AG09309 (cell line): ENCODE measurements around the gene MLC1.

Experiments used
- DNase-seq: peaks from one replicate; pipeline ENCODE4 v3.0.0-alpha.2; 2010; ENCODE audit warnings: low read depth
- H3K4me3 ChIP-seq: 2 replicates; pipeline ENCODE4 v1.5.1; 2011; ENCODE audit warnings: mild to moderate bottlenecking, low read depth, low read length, moderate library complexity; ENCODE audit not compliant: control insufficient read depth
- TF ChIP-seq, protein P1 (sequence below): IDR thresholded peaks from 2 replicates; pipeline ENCODE4 v1.5.1; 2011; ENCODE audit warnings: mild to moderate bottlenecking, low read depth, low read length, inconsistent platforms; ENCODE audit not compliant: insufficient read depth, control insufficient read depth; ENCODE audit errors: missing control alignments

The MLC1 gene

DNA sequence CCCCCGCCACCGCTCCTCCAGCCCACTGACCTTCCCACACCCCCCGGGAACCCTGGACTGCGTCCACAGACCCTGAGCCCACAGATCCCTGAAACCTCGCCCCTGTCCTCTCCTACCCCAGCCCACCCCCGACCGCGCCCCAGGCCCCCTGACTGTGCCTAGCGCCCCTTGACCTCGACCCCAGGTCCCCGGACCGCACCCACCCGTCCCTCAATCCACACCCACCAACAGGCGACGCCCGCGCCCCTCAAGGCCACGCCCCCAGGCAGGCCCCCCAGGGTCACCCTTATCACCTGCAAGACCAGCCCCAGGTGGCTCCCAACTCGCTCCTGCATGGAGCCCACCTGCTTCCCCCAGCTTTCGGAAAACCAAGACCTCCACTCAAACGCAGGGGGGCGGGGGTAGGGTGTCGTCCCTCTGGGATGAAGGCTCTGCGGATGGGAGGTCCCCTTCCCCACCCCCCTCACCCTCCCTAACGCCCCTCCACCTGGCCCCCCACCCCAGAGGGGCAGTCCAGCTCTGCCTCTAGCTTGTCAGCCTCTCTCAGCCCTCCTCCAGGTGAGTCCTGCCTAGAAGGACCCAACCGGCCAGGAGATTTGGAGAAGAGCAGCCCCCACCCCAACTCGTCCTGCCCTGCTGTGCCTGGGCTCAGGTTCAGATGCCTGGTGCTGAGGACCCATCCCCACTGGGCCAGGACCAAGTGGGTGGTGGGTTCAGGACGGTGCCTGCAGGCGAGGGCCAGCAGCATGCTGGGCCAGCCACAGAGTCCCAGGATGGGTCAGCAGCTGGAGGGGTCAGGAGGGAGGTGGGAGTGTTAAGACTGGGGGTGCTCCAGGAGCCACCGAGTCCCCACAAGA is 69.5 kb downstream of the MLC1 start:
- no peak for DNase-seq
- TF ChIP-seq, protein P1, sequence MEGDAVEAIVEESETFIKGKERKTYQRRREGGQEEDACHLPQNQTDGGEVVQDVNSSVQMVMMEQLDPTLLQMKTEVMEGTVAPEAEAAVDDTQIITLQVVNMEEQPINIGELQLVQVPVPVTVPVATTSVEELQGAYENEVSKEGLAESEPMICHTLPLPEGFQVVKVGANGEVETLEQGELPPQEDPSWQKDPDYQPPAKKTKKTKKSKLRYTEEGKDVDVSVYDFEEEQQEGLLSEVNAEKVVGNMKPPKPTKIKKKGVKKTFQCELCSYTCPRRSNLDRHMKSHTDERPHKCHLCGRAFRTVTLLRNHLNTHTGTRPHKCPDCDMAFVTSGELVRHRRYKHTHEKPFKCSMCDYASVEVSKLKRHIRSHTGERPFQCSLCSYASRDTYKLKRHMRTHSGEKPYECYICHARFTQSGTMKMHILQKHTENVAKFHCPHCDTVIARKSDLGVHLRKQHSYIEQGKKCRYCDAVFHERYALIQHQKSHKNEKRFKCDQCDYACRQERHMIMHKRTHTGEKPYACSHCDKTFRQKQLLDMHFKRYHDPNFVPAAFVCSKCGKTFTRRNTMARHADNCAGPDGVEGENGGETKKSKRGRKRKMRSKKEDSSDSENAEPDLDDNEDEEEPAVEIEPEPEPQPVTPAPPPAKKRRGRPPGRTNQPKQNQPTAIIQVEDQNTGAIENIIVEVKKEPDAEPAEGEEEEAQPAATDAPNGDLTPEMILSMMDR: no peak
- no peak overlapping the region for H3K4me3 ChIP-seq

DNA sequence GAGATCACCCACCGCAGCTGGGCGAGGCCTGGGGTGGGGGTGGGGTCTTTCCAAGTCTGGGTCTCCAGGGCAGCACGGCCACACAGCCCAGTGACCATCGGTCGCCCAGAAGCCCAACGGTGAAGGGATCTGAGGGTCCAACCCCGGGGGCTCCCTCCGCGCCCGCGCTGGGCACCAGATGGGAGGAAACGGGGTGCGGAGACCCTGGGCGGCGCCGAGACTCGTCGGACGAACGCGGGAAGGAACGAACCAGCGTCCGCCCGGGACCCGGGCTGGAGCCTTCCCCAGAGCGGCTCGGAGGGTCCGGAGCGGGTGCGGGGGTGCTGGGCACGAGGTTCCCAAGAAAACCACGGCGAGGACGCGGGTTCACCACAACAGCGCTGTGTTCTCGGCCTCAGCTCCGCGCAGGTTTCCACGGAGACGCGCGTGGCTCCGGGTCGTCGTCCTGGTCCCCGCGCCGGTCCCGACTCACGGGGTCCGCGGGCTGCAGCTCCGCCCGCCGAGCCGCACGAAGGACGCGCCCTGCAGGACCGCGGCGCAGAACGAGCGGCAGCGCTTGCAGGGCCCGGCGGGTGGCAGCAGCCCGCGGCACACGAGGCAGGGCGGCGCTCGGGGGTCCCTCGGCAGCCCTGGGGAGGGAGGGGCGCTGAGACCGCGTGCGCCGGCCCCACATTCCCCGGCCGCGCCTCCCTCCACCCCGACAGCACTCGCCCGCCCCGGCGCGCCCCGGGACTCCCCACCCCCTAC is 70.4 kb downstream of the MLC1 start:
- no peak overlapping the region for H3K4me3 ChIP-seq
- TF ChIP-seq, protein P1: no peak
- no peak for DNase-seq

DNA sequence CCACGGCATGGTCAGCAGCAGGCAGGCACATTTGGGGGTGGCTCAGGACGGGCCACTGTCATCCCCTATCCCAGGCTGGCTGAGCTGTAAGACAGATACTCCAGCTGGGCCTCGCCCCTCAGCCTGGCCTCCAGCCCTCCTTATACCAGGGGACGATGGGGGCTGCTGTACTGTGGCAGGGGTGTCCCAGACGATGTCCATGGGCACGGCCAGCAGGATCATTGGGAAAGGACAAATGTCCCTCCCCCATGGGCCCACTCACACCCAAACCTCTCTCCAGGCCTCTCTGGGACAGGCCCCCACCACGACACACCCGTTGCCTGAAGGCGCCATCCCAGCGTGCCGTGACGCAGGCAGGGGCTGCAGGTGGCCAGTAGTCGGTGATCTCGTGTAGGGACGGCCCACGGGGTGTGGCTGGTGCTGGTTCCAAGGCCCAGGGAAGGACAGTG is 71.1 kb downstream of the MLC1 start:
- TF ChIP-seq, protein P1: no peak
- no peak for DNase-seq
- no peak overlapping the region for H3K4me3 ChIP-seq

DNA sequence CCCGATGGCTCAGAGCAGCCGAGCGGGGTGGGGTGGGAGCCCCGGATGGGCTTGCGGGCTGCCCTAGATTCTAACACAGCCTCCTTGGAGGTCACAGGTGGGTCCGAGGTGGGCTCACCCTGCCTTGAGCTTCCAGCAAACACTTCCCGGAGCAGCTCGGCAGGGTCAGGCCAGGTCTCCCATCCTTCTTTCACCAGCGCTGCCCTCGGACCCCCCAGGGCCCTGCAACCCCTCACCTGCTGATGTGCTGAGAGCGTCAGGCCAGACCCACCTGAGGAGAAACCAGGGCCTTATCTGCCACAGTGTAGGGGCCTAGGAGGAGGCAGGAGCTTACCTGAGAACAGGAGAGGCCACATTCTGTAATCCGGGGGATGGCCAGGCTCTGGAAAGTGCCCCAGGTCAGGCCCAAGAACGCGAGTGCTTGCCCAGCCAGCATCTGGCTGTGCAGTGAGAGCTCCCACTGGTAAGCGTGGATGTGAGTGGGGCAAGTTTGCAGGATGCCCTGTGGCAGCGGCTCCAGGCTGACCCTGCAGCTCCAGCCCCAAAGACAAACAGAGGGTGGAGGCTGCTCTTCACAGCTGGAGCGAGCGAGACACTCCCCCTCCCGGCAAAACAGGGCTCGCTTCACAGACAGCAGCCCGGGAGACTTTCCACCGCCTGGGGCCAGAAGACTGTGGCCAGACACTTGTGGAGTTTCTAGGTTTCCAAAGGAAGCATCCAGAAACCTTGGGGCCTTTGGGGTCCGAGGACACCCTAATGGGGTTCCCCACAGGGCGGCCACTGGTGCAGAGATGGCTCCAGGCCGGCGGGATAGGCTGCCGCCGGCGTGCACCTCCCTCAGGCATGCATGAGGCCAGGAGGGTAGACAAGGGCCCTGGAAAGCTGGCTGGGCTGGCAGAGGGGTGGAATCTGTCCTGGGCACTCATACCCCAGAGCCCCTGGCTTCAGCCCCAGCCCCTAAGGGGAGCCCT is 72.7 kb downstream of the MLC1 start, which contains the start of gene IL17REL:
Gene IL17REL, minus strand, starts transcription at position 555 of the 971 bp plus-strand sequence. Its CDS starts 119 bp downstream, at position 436.
- H3K4me3 ChIP-seq: no peak within 1 kb of the TSS
- no peak for DNase-seq
- TF ChIP-seq, protein P1: peak; percentile 37

DNA sequence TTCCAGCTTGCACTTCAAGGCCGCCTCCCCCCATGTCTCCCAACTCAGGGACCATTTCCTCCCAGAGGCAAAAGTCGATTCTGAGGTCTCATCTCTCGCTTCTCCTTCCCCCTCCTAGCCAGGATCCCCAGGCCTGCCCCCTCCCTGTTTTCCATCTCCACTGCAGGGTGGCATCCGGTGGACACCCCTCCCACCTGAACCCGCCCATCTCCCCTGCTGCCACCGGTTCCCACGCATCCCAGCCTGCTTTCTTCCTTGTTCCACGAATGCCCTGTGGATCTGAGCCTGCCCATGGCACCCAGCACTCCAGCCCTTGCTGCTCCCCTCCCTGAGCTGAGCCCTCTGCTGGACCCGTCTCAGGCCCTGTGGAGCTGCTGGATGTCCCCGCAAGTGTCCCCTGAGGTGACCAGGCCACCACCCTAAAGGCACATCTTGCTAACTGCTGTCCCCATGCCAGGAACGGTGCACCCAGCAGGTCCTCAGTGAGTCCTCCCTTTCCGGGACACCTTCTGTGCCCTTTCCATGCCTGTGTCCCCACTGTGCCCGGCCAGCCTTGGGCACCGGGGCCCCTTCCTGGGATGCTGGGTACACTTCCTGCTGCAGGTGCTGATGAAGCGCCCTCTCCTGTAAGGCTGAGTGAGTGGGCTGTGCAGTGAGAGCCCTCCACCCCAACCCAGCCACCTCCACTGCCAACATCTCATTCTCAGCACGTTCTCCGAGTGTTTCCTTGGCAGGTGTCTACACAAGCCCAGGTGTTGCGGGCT is 73.6 kb downstream of the MLC1 start:
- no peak for DNase-seq
- H3K4me3 ChIP-seq: no peak overlapping the region
- TF ChIP-seq, protein P1: no peak
